GM18519 (cell line): ENCODE results near the gene ROCK1.
A peak's percentile ranks its signal among the peaks of the same experiment; 100 is the strongest.

Experiments
- ATAC-seq: cut with Tn5 transposase; IDR thresholded peaks from one replicate; pipeline ENCODE4 v1.9.1; 2021; ENCODE audit warnings: mild to moderate bottlenecking, moderate library complexity; ENCODE audit not compliant: unreplicated experiment, low FRiP score

Gene ROCK1

GRCh38 chr18:21109936-21110712 is 1.5 kb downstream of the ROCK1 start:
- no peak for ATAC-seq

GRCh38 chr18:21105936-21106335 is 5.7 kb downstream of the ROCK1 start:
- peak; percentile 41 for ATAC-seq

GRCh38 chr18:21101172-21101571 is 10.4 kb downstream of the ROCK1 start:
- ATAC-seq, result no peak

GRCh38 chr18:21100678-21101077 is 10.9 kb downstream of the ROCK1 start:
- no peak for ATAC-seq

GRCh38 chr18:21100146-21100545 is 11.5 kb downstream of the ROCK1 start:
- ATAC-seq, result no peak

- ATAC-seq, result peak; percentile 74
These were observed 12.2 kb downstream of the ROCK1 start for GRCh38 chr18:21099442-21099841.

GRCh38 chr18:21096760-21097159 is 14.9 kb downstream of the ROCK1 start:
- ATAC-seq, result no peak

GRCh38 chr18:21093133-21093532 is 18.5 kb downstream of the ROCK1 start:
- ATAC-seq, result no peak

GRCh38 chr18:21090680-21091079 is 20.9 kb downstream of the ROCK1 start:
- ATAC-seq, result no peak

GRCh38 chr18:21085579-21086166 is 25.9 kb downstream of the ROCK1 start:
- ATAC-seq, result no peak

- no peak for ATAC-seq
These were observed 27.0 kb downstream of the ROCK1 start for GRCh38 chr18:21084511-21085078.

GRCh38 chr18:21083017-21083416 is 28.6 kb downstream of the ROCK1 start:
- no peak for ATAC-seq

- no peak for ATAC-seq
These were observed 30.2 kb downstream of the ROCK1 start for GRCh38 chr18:21081426-21081825.

GRCh38 chr18:21080576-21080975 is 31.0 kb downstream of the ROCK1 start:
- ATAC-seq, result no peak

- no peak for ATAC-seq
These were observed 37.0 kb downstream of the ROCK1 start for GRCh38 chr18:21074336-21075323.

GRCh38 chr18:21073180-21073579 is 38.4 kb downstream of the ROCK1 start:
- no peak for ATAC-seq

- no peak for ATAC-seq
These were observed 40.5 kb downstream of the ROCK1 start for GRCh38 chr18:21071071-21071470.

- ATAC-seq, result no peak
These were observed 42.1 kb downstream of the ROCK1 start for GRCh38 chr18:21069468-21069867.

- no peak for ATAC-seq
These were observed 47.3 kb downstream of the ROCK1 start for GRCh38 chr18:21064347-21064746.

GRCh38 chr18:21063011-21063410 is 48.6 kb downstream of the ROCK1 start:
- ATAC-seq, result no peak

GRCh38 chr18:21057112-21057511 is 54.5 kb downstream of the ROCK1 start:
- no peak for ATAC-seq
